Neural cell (in vitro differentiated cells): Measurements from ENCODE around the gene MRM1. TPM values are rescaled to one million over a fixed set of nuclear protein-coding genes. Genes with fewer than 3 reads are reported as not detected.

Source experiments
- H2AFZ ChIP-seq: fragments of 200-600, 300-800 bp; sonication (generic), shearing (Covaris generic); 2 replicates; pipeline ENCODE4 v1.6.0; 2014; ENCODE audit warnings: low read depth, mild to moderate bottlenecking, antibody characterized with exemption, low read length, moderate library complexity
- H3F3A ChIP-seq: fragments of 200-600 bp; shearing (Covaris generic); 2 replicates; pipeline ENCODE4 v1.6.1; 2016; ENCODE audit warnings: mild to moderate bottlenecking, moderate library complexity, mixed read lengths, antibody characterized with exemption, low read length; ENCODE audit not compliant: insufficient read depth, poor library complexity, severe bottlenecking
- H3K27ac ChIP-seq: fragments of 200-600, 300-800 bp; sonication (generic), shearing (Covaris generic); 2 replicates; pipeline ENCODE4 v1.5.1; 2014; ENCODE audit warnings: mild to moderate bottlenecking, low read length, moderate library complexity
- H3K27me3 ChIP-seq: fragments of 300-800, 200-600 bp; sonication (generic), shearing (Covaris generic); 2 replicates; pipeline ENCODE4 v1.6.0; 2014; ENCODE audit warnings: mild to moderate bottlenecking, low read depth, low read length, moderate library complexity; ENCODE audit not compliant: insufficient read depth
- H3K36me3 ChIP-seq: fragments of 300-800, 200-600 bp; sonication (generic), shearing (Covaris generic); 2 replicates; pipeline ENCODE4 v1.5.1; 2014; ENCODE audit warnings: mild to moderate bottlenecking, antibody characterized with exemption, low read length, moderate library complexity; ENCODE audit not compliant: insufficient read depth
- H3K4me2 ChIP-seq: fragments of 300-800, 200-600 bp; sonication (generic), shearing (Covaris generic); 2 replicates; pipeline ENCODE4 v1.6.0; 2014; ENCODE audit warnings: mild to moderate bottlenecking, low read length
- H3K4me3 ChIP-seq: fragments of 300-800, 200-600 bp; sonication (generic), shearing (Covaris generic); 2 replicates; pipeline ENCODE4 v1.5.1; 2014; ENCODE audit warnings: mild to moderate bottlenecking, low read length, moderate library complexity
- H3K79me2 ChIP-seq: fragments of 200-600 bp; shearing (Covaris generic); replicated peaks from 2 replicates; pipeline ENCODE4 v1.6.0; 2014; ENCODE audit warnings: mild to moderate bottlenecking, low read length, moderate library complexity; ENCODE audit not compliant: insufficient read depth
- H3K9ac ChIP-seq: fragments of 300-800, 200-600 bp; sonication (generic), shearing (Covaris generic); 2 replicates; pipeline ENCODE4 v1.6.1; 2016; ENCODE audit warnings: mild to moderate bottlenecking, low read length, mixed read lengths
- H3K9me2 ChIP-seq: fragments of 200-600 bp; shearing (Covaris generic); 2 replicates; pipeline ENCODE4 v1.6.1; 2016; ENCODE audit warnings: mild to moderate bottlenecking, low read length, mixed read lengths; ENCODE audit not compliant: insufficient read depth
- H3K9me3 ChIP-seq: fragments of 200-600, 300-800 bp; sonication (generic), shearing (Covaris generic); 2 replicates; pipeline ENCODE4 v1.6.1; 2016; ENCODE audit warnings: mild to moderate bottlenecking, mixed run types, low read length, moderate library complexity, mixed read lengths
- H4K20me1 ChIP-seq: fragments of 200-600 bp; shearing (Covaris generic); 2 replicates; pipeline ENCODE4 v1.6.1; 2016; ENCODE audit warnings: mild to moderate bottlenecking, mixed run types; ENCODE audit not compliant: insufficient read depth
- CTCF ChIP-seq: fragments of 450-650 bp; IDR thresholded peaks from 2 replicates; pipeline ENCODE4 v1.5.1; 2014; ENCODE audit warnings: antibody characterized with exemption, mild to moderate bottlenecking, moderate library complexity; ENCODE audit not compliant: poor library complexity, severe bottlenecking
- EP300 ChIP-seq: fragments of 450-650 bp; conservative IDR thresholded peaks from 2 replicates; pipeline ENCODE4 v1.6.1; 2014; ENCODE audit warnings: antibody characterized with exemption, mild to moderate bottlenecking, moderate library complexity; ENCODE audit not compliant: poor library complexity, severe bottlenecking
- EZH2 ChIP-seq: fragments of 200-600, 300-800 bp; shearing (Covaris generic), sonication (generic); IDR thresholded peaks from 2 replicates; pipeline ENCODE4 v1.6.1; 2014; ENCODE audit warnings: antibody characterized with exemption, low read length, borderline replicate concordance, mild to moderate bottlenecking; ENCODE audit not compliant: insufficient read depth, poor library complexity, severe bottlenecking
- MXI1 ChIP-seq: fragments of 450-650 bp; conservative IDR thresholded peaks from 2 replicates; pipeline ENCODE4 v1.6.1; 2014; ENCODE audit warnings: antibody characterized with exemption, mild to moderate bottlenecking; ENCODE audit not compliant: poor library complexity, severe bottlenecking
- POLR2AphosphoS5 ChIP-seq: IDR thresholded peaks from 2 replicates; pipeline ENCODE4 v1.6.1; 2012
- RAD21 ChIP-seq: fragments of 450-650 bp; conservative IDR thresholded peaks from 2 replicates; pipeline ENCODE4 v1.6.1; 2014; ENCODE audit warnings: antibody characterized with exemption, mild to moderate bottlenecking, moderate library complexity
- SMC3 ChIP-seq: fragments of 450-650 bp; conservative IDR thresholded peaks from 2 replicates; pipeline ENCODE4 v1.6.1; 2014; ENCODE audit warnings: antibody characterized with exemption, mild to moderate bottlenecking, moderate library complexity; ENCODE audit not compliant: poor library complexity
- TAF1 ChIP-seq: IDR thresholded peaks from 2 replicates; pipeline ENCODE4 v1.6.1; 2012; ENCODE audit warnings: low read depth
- polyA plus RNA-seq: library from polyadenylated mRNA; depleted of rRNA; stranded (reverse); fragments of >200 nt; gene quantifications from 2 replicates; pipeline ENCODE4 v1.2.3, GENCODE V29; 2014
- TF ChIP-seq, protein P1 (sequence below): IDR thresholded peaks from 2 replicates; pipeline ENCODE4 v1.6.1; 2012; ENCODE audit warnings: borderline replicate concordance

The MRM1 gene
- polyA plus RNA-seq, 1 donor from 2014 or later: 1.8 TPM

- no peak overlapping the region for H3K9ac ChIP-seq
- no peaks in the 10 kb centered on the region for H3K9me3 ChIP-seq
- no peaks in the 10 kb centered on the region for H3K79me2 ChIP-seq
- H3K4me2 ChIP-seq: no peak overlapping the region
- no peak overlapping the region for H3K4me3 ChIP-seq
- no peaks in the 10 kb centered on the region for H3K9me2 ChIP-seq
- no peak overlapping the region for H3K27ac ChIP-seq
- TF ChIP-seq MXI1: no peak
- no peak for TF ChIP-seq EP300
- TF ChIP-seq TAF1: no peak
- no peak for TF ChIP-seq CTCF
- no peak for TF ChIP-seq EZH2
- no peak for TF ChIP-seq SMC3
- no peak for TF ChIP-seq POLR2AphosphoS5
- TF ChIP-seq, protein P1, sequence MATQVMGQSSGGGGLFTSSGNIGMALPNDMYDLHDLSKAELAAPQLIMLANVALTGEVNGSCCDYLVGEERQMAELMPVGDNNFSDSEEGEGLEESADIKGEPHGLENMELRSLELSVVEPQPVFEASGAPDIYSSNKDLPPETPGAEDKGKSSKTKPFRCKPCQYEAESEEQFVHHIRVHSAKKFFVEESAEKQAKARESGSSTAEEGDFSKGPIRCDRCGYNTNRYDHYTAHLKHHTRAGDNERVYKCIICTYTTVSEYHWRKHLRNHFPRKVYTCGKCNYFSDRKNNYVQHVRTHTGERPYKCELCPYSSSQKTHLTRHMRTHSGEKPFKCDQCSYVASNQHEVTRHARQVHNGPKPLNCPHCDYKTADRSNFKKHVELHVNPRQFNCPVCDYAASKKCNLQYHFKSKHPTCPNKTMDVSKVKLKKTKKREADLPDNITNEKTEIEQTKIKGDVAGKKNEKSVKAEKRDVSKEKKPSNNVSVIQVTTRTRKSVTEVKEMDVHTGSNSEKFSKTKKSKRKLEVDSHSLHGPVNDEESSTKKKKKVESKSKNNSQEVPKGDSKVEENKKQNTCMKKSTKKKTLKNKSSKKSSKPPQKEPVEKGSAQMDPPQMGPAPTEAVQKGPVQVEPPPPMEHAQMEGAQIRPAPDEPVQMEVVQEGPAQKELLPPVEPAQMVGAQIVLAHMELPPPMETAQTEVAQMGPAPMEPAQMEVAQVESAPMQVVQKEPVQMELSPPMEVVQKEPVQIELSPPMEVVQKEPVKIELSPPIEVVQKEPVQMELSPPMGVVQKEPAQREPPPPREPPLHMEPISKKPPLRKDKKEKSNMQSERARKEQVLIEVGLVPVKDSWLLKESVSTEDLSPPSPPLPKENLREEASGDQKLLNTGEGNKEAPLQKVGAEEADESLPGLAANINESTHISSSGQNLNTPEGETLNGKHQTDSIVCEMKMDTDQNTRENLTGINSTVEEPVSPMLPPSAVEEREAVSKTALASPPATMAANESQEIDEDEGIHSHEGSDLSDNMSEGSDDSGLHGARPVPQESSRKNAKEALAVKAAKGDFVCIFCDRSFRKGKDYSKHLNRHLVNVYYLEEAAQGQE: no peak
- TF ChIP-seq RAD21: no peak
- H4K20me1 ChIP-seq: no peaks in the 10 kb centered on the region
- no peaks in the 10 kb centered on the region for H3K36me3 ChIP-seq
- no peaks in the 10 kb centered on the region for H3K27me3 ChIP-seq
- no peak overlapping the region for H2AFZ ChIP-seq
- H3F3A ChIP-seq: no peaks in the 10 kb centered on the region
These were observed 35.3 kb upstream of the MRM1 start for GRCh38 chr17:36566081-36566480.

DNA sequence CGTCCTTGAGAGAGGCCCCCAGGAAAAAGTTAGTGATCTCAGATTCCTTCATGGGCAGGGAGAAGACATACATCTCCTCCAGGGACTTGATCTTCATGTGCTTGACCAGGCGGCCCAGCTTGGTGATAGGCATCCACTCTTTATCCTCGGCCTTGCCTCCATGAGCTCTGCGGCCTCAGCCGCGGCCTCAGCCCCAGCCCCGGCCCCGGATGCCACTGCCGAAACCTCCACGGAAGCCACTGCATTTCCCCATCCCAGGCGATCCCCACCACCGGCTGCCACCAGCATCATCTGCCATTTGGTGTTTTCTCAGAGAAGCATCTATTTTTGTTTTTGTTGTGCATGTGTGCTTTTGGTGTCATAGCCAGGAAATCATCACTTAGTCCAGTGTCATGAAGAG lies 26.4 kb upstream of the MRM1 start:
- Histone ChIP-seq H3K79me2 (no peaks in the 10 kb centered on the region), H3K9ac (no peak overlapping the region), H2AFZ (no peak overlapping the region), H3K9me2 (no peaks in the 10 kb centered on the region), H3F3A (no peaks in the 10 kb centered on the region), H3K27ac (no peak overlapping the region), H3K36me3 (no peaks in the 10 kb centered on the region), H3K9me3 (no peaks in the 10 kb centered on the region), H3K4me3 (no peak overlapping the region), H3K27me3 (no peaks in the 10 kb centered on the region), H4K20me1 (no peaks in the 10 kb centered on the region), H3K4me2 (no peak overlapping the region)
- TF ChIP-seq, protein P1: no peak
- TF ChIP-seq CTCF: no peak
- no peak for TF ChIP-seq POLR2AphosphoS5
- no peak for TF ChIP-seq EP300
- no peak for TF ChIP-seq RAD21
- TF ChIP-seq EZH2: no peak
- no peak for TF ChIP-seq SMC3
- no peak for TF ChIP-seq TAF1
- no peak for TF ChIP-seq MXI1
